H1 (cell line): ENCODE data around the gene CMIP. TPM values are rescaled to one million over a fixed set of nuclear protein-coding genes. Genes with fewer than 3 reads are reported as not detected.

Experiments used
- CTCF ChIA-PET: fragments of 300-600 bp; sonication (Branson Sonifier 250); formaldehyde crosslinking; loops from one replicate; lab custom pipeline; 2021; ENCODE audit not compliant: partially characterized antibody; lab: Charles Lee
- POLR2A ChIA-PET: fragments of 300-600 bp; sonication (Branson Sonifier 250); formaldehyde crosslinking; loops from one replicate; lab custom pipeline; 2021; ENCODE audit warnings: inconsistent platforms; ENCODE audit not compliant: partially characterized antibody; lab: Charles Lee
- DNase-seq, 2 experiments: peaks; one replicate each; pipeline versions ENCODE4 v3.0.0 to v3.0.0-alpha.2; 2010 to 2022; ENCODE audit warnings: low spot score in 2 of 2, low read depth in 1 of 2, mixed read lengths in 1 of 2
- FAIRE-seq: peaks from 2 replicates; lab custom pipeline; 2011; peaks lifted over from hg19 to GRCh38; lab: Jason Lieb, UNC
- H2AFZ ChIP-seq: 2 replicates; pipeline ENCODE4 v1.8.1; 2012; ENCODE audit warnings: low read length, inconsistent platforms
- H2AK5ac ChIP-seq: 2 replicates; pipeline ENCODE4 v1.6.1; 2013; ENCODE audit warnings: low read depth, low read length
- H2BK120ac ChIP-seq: replicated peaks from 2 replicates; pipeline ENCODE3; 2013; ENCODE audit warnings: low read depth, low read length, inconsistent platforms
- H2BK12ac ChIP-seq: 2 replicates; pipeline ENCODE4 v1.6.1; 2013; ENCODE audit warnings: low read depth, low read length
- H2BK15ac ChIP-seq: 2 replicates; pipeline ENCODE4 v1.6.1; 2013; ENCODE audit warnings: low read length
- H2BK20ac ChIP-seq: 2 replicates; pipeline ENCODE4 v1.6.1; 2013; ENCODE audit warnings: low read length
- H2BK5ac ChIP-seq: 2 replicates; pipeline ENCODE4 v1.6.1; 2013; ENCODE audit warnings: low read depth, low read length
- H3K14ac ChIP-seq: 2 replicates; pipeline ENCODE4 v1.6.1; 2013; ENCODE audit warnings: inconsistent platforms; ENCODE audit not compliant: insufficient read length
- H3K18ac ChIP-seq: 2 replicates; pipeline ENCODE4 v1.6.1; 2013; ENCODE audit warnings: low read length; ENCODE audit errors: extremely low read depth
- H3K23ac ChIP-seq: 2 replicates; pipeline ENCODE4 v1.6.1; 2013; ENCODE audit warnings: inconsistent platforms; ENCODE audit not compliant: insufficient read length
- H3K23me2 ChIP-seq: 2 replicates; pipeline ENCODE4 v1.6.1; 2013; ENCODE audit warnings: low read depth, low read length
- H3K27ac ChIP-seq: 2 replicates; pipeline ENCODE4 v1.6.1; 2011; ENCODE audit warnings: low read depth, low read length, inconsistent platforms
- H3K27me3 ChIP-seq, 4 experiments: replicated peaks in 1 of 4; 1 replicate in 1 of 4; 2 replicates in 3 of 4; pipeline versions ENCODE4 v1.6.1 to v1.8.1; 2011 to 2013; ENCODE audit warnings: low read length in 3 of 4, mild to moderate bottlenecking in 3 of 4, inconsistent platforms in 2 of 4, mixed read lengths in 2 of 4, moderate library complexity in 1 of 4; ENCODE audit not compliant: control insufficient read depth in 3 of 4, insufficient read depth in 3 of 4; ENCODE audit errors: extremely low read depth in 1 of 4
- H3K36me3 ChIP-seq, 4 experiments: 2 replicates each; pipeline versions ENCODE4 v1.6.1 to v1.8.1; 2011 to 2013; ENCODE audit warnings: mild to moderate bottlenecking in 4 of 4, low read length in 3 of 4, moderate library complexity in 2 of 4, control low read depth in 1 of 4, inconsistent platforms in 1 of 4; ENCODE audit not compliant: insufficient read depth in 4 of 4, control insufficient read depth in 2 of 4
- H3K4ac ChIP-seq: replicated peaks from 2 replicates; pipeline ENCODE3; 2013; ENCODE audit warnings: low read length, low read depth, mixed read lengths, inconsistent platforms; ENCODE audit not compliant: insufficient read length
- H3K4me1 ChIP-seq, 4 experiments: replicated peaks in 1 of 4; 1 replicate in 1 of 4; 2 replicates in 3 of 4; pipeline versions ENCODE4 v1.6.1 to v1.8.1; 2011 to 2013; ENCODE audit warnings: low read length in 3 of 4, inconsistent platforms in 2 of 4, mixed read lengths in 1 of 4; ENCODE audit not compliant: insufficient read depth in 4 of 4, control insufficient read depth in 3 of 4
- H3K4me2 ChIP-seq, 2 experiments: 2 replicates each; pipeline versions ENCODE4 v1.6.1 to v1.8.1; 2011 to 2013; ENCODE audit warnings: low read depth in 2 of 2, low read length in 2 of 2, control low read depth in 1 of 2, inconsistent platforms in 1 of 2, mild to moderate bottlenecking in 1 of 2; ENCODE audit not compliant: insufficient read depth in 1 of 2
- H3K4me3 ChIP-seq, 4 experiments: fragments of 200-600, 300-600 bp in 1 of 4; sonication (generic), shearing (Covaris generic), sonication (Bioruptor Twin) in 1 of 4; 2 replicates each; pipeline versions ENCODE4 v1.5.1 to v1.8.1; 2011 to 2016; ENCODE audit warnings: low read length in 4 of 4, low read depth in 3 of 4, control low read depth in 2 of 4, inconsistent platforms in 2 of 4, mild to moderate bottlenecking in 2 of 4, mixed read lengths in 1 of 4, moderate library complexity in 1 of 4; ENCODE audit not compliant: insufficient read depth in 2 of 4; ENCODE audit errors: extremely low read depth in 1 of 4
- H3K56ac ChIP-seq: replicated peaks from 2 replicates; pipeline ENCODE3; 2013; ENCODE audit warnings: low read depth, mild to moderate bottlenecking, mixed read lengths, low read length, inconsistent platforms; ENCODE audit not compliant: insufficient read length
- H3K79me1 ChIP-seq: 2 replicates; pipeline ENCODE4 v1.6.1; 2013; ENCODE audit warnings: low read depth, low read length, control low read depth
- H3K79me2 ChIP-seq, 2 experiments: 2 replicates each; pipeline versions ENCODE4 v1.6.1 to v1.8.1; 2012 to 2013; ENCODE audit warnings: low read length in 2 of 2, mild to moderate bottlenecking in 2 of 2, inconsistent platforms in 1 of 2; ENCODE audit not compliant: insufficient read depth in 2 of 2, control insufficient read depth in 1 of 2
- H3K9ac ChIP-seq, 4 experiments: replicated peaks in 1 of 4; 1 replicate in 1 of 4; 2 replicates in 3 of 4; pipeline versions ENCODE4 v1.6.1 to v1.8.1; 2011 to 2013; ENCODE audit warnings: low read depth in 3 of 4, low read length in 3 of 4, control low read depth in 2 of 4, mild to moderate bottlenecking in 2 of 4, moderate library complexity in 2 of 4, inconsistent platforms in 1 of 4; ENCODE audit errors: extremely low read depth in 1 of 4
- H3K9me3 ChIP-seq, 2 experiments: 2 replicates each; pipeline versions ENCODE4 v1.6.1 to v1.8.1; 2012 to 2013; ENCODE audit warnings: mild to moderate bottlenecking in 2 of 2, moderate library complexity in 2 of 2, control low read depth in 1 of 2, inconsistent platforms in 1 of 2, low read depth in 1 of 2, low read length in 1 of 2, mixed read lengths in 1 of 2; ENCODE audit not compliant: insufficient read depth in 2 of 2
- H4K20me1 ChIP-seq, 2 experiments: replicated peaks in 1 of 2; 2 replicates each; pipeline versions ENCODE3 to v1.8.1; 2011 to 2013; ENCODE audit warnings: inconsistent platforms in 2 of 2, low read length in 2 of 2, mild to moderate bottlenecking in 1 of 2; ENCODE audit not compliant: insufficient read depth in 2 of 2, control insufficient read depth in 1 of 2
- H4K5ac ChIP-seq: 2 replicates; pipeline ENCODE4 v1.6.1; 2013; ENCODE audit warnings: low read length, low read depth, mixed read lengths, inconsistent platforms; ENCODE audit not compliant: insufficient read length
- H4K8ac ChIP-seq: 2 replicates; pipeline ENCODE4 v1.8.0; 2013; ENCODE audit warnings: mild to moderate bottlenecking, moderate library complexity, low read length, inconsistent platforms; ENCODE audit not compliant: insufficient read depth; ENCODE audit errors: extremely low read depth
- H4K91ac ChIP-seq: replicated peaks from 2 replicates; pipeline ENCODE3; 2013; ENCODE audit warnings: low read length, mixed read lengths, inconsistent platforms; ENCODE audit not compliant: insufficient read length
- BCL11A ChIP-seq, 2 experiments: IDR thresholded peaks; one replicate each; pipeline ENCODE4 v1.6.1; 2011; ENCODE audit warnings: low read depth in 2 of 2, low read length in 2 of 2, mild to moderate bottlenecking in 2 of 2
- BRCA1 ChIP-seq: IDR thresholded peaks from 2 replicates; pipeline ENCODE4 v1.6.1; 2012; ENCODE audit warnings: low read depth, low read length, improper control_type of control experiment
- E2F6 ChIP-seq: IDR thresholded peaks from 2 replicates; pipeline ENCODE4 v1.6.1; 2012; ENCODE audit warnings: inconsistent platforms
- GABPA ChIP-seq: IDR thresholded peaks from 2 replicates; pipeline ENCODE4 v1.6.1; 2011; ENCODE audit warnings: mild to moderate bottlenecking, low read length, moderate library complexity, borderline replicate concordance; ENCODE audit not compliant: insufficient read depth
- HDAC6 ChIP-seq: IDR thresholded peaks from one replicate; pipeline ENCODE4 v1.7.1; 2012; ENCODE audit warnings: low read depth, mild to moderate bottlenecking, inconsistent platforms, low read length, moderate library complexity
- KDM1A ChIP-seq: fragments of 200-600, 300-600 bp; sonication (generic); IDR thresholded peaks from 2 replicates; pipeline ENCODE4 v1.7.1; 2016; ENCODE audit warnings: mild to moderate bottlenecking, low read length, borderline replicate concordance
- MAFK ChIP-seq: IDR thresholded peaks from 2 replicates; pipeline ENCODE4 v1.6.1; 2012; ENCODE audit warnings: low read depth, mild to moderate bottlenecking, improper control_type of control experiment, low read length
- NRF1 ChIP-seq: IDR thresholded peaks from 2 replicates; pipeline ENCODE4 v1.6.1; 2011; ENCODE audit warnings: mild to moderate bottlenecking, low read depth, low read length, improper control_type of control experiment
- PHF8 ChIP-seq: fragments of 200-600 bp; sonication (generic); conservative IDR thresholded peaks from 2 replicates; pipeline ENCODE4 v1.7.1; 2012; ENCODE audit warnings: low read depth, mild to moderate bottlenecking, inconsistent platforms, low read length, moderate library complexity
- SP4 ChIP-seq: IDR thresholded peaks from 2 replicates; pipeline ENCODE4 v1.6.1; 2012; ENCODE audit warnings: low read length, inconsistent platforms
- TAF7 ChIP-seq: optimal IDR thresholded peaks from 2 replicates; pipeline ENCODE3; 2011; ENCODE audit warnings: low read depth, mild to moderate bottlenecking, inconsistent platforms, low read length, moderate library complexity, borderline replicate concordance
- USF2 ChIP-seq: IDR thresholded peaks from 2 replicates; pipeline ENCODE4 v1.6.1; 2011; ENCODE audit warnings: low read length, improper control_type of control experiment
- WGBS, 2 experiments: shearing (Covaris generic) in 1 of 2; methylation state at CpG; one replicate each; pipeline versions ENCODE4 v1.1.6 to v1.1.7; 2013 to 2015; ENCODE audit warnings: low lambda C conversion rate in 2 of 2, mixed read lengths in 2 of 2, inconsistent platforms in 1 of 2, low coverage in 1 of 2, missing lambda C conversion rate in 1 of 2; ENCODE audit not compliant: insufficient replicate concordance in 2 of 2, insufficient coverage in 1 of 2, insufficient read length in 1 of 2; ENCODE audit errors: extremely low coverage in 1 of 2, missing lambda C conversion rate in 1 of 2; 5-methylcytosine and 5-hydroxymethylcytosine counted together
- polyA plus RNA-seq, 7 experiments: library from polyadenylated mRNA; depleted of rRNA in 3 of 7; stranded (reverse) in 5 of 7; unstranded in 2 of 7; fragments of >200 nt in 5 of 7; fragments of 200-250 nt in 2 of 7; gene quantifications; 1 replicate in 5 of 7; 2 replicates in 1 of 7; 4 replicates in 1 of 7; pipeline versions ENCODE4 v1.2.1 to v1.2.3, GENCODE V29; 2011 to 2013; ENCODE audit warnings: missing spikeins in 2 of 7, mixed read lengths in 2 of 7
- total RNA-seq: library from RNA; stranded (reverse); fragmentation: NEBNext Ultra II Directional; extraction: Animal tissue kit (Norgen Biotek cat#: 25700); gene quantifications from 2 replicates; pipeline ENCODE4 v1.2.1, GENCODE V29; 2021

Gene CMIP
- total and polyA plus RNA-seq, 2 of the 8 experiments (the other 6 are each of a cell fraction or from before 2014, with no cell fraction given), result 7.9 to 53.2 TPM

GRCh38 chr16:81462683-81463082 lies 18.1 kb downstream of the CMIP start:
- Histone ChIP-seq H3K23ac (no peak overlapping the region), H3K4ac (no peak overlapping the region), H3K4me2 (no peak overlapping the region), H2AK5ac (no peak overlapping the region), H4K91ac (no peak overlapping the region), H3K79me2 (peaks cover 18 to 97% of the 10 kb centered on the region in 2 experiments), H4K20me1 (peaks cover 8 to 44% of the 10 kb centered on the region in 2 experiments), H3K27ac (no peak overlapping the region), H3K14ac (no peak overlapping the region), H2AFZ (no peak overlapping the region), H3K9ac (no peak overlapping the region; a peak in 1 of 7 replicates), H4K5ac (no peak overlapping the region), H3K4me3 (no peak overlapping the region), H3K9me3 (no peaks in the 10 kb centered on the region), H3K23me2 (no peaks in the 10 kb centered on the region; the same call in 1 of the 2 replicates), H2BK120ac (no peak overlapping the region), H2BK20ac (no peak overlapping the region), H2BK5ac (no peak overlapping the region), H3K79me1 (peaks cover 42% of the 10 kb centered on the region), H3K56ac (no peak overlapping the region), H2BK12ac (no peak overlapping the region), H3K4me1 (peaks cover 2 to 11% (median 6%) of the 10 kb centered on the region in 4 experiments; a peak in 5 of 7 replicates), H3K27me3 (no peaks in the 10 kb centered on the region; a peak in 1 of 7 replicates), H3K18ac (no peak overlapping the region), H2BK15ac (no peak overlapping the region), H3K36me3 (peaks cover 0 to 6% (median 0%) of the 10 kb centered on the region in 4 experiments; a peak in 3 of 8 replicates), H4K8ac (no peak overlapping the region)
- 89% methylated on average over 4 of the region's 4 CpGs; no CpG with 5 or more reads in 1 of the 2 experiments for WGBS, 2 experiments
- FAIRE-seq, result no peak
- CTCF ChIA-PET, result interaction anchor here (0.8 to 2.5 kb wide), 4 partner anchors 9 to 22 kb away, joined by 3 to 10 read pairs (median 4); no protein-coding TSS in a partner anchor
- POLR2A ChIA-PET, result interaction anchor here (0.6 to 2.1 kb wide), 4 partner anchors 11 to 191 kb away, joined by 3 to 12 read pairs (median 4); no protein-coding TSS in a partner anchor
- no peak for DNase-seq
- TF ChIP-seq PHF8 (no peak), GABPA (no peak), BCL11A (IDR thresholded peaks at IDR 0.05; ENCODE audit: low read depth in 2 of 2, low read length in 2 of 2) (no peak), MAFK (no peak), TAF7 (no peak), HDAC6 (no peak), USF2 (no peak), E2F6 (no peak), KDM1A (no peak), NRF1 (no peak), BRCA1 (no peak), SP4 (no peak)
